ENCODE results near the gene ZNF697. TPM values are rescaled to one million over a fixed set of nuclear protein-coding genes. Genes with fewer than 3 reads are reported as not detected.

Gene ZNF697
- total and polyA plus RNA-seq, 2 donors (not counting 1 experiment from before 2014, with no cell fraction given) = not detected

DNA sequence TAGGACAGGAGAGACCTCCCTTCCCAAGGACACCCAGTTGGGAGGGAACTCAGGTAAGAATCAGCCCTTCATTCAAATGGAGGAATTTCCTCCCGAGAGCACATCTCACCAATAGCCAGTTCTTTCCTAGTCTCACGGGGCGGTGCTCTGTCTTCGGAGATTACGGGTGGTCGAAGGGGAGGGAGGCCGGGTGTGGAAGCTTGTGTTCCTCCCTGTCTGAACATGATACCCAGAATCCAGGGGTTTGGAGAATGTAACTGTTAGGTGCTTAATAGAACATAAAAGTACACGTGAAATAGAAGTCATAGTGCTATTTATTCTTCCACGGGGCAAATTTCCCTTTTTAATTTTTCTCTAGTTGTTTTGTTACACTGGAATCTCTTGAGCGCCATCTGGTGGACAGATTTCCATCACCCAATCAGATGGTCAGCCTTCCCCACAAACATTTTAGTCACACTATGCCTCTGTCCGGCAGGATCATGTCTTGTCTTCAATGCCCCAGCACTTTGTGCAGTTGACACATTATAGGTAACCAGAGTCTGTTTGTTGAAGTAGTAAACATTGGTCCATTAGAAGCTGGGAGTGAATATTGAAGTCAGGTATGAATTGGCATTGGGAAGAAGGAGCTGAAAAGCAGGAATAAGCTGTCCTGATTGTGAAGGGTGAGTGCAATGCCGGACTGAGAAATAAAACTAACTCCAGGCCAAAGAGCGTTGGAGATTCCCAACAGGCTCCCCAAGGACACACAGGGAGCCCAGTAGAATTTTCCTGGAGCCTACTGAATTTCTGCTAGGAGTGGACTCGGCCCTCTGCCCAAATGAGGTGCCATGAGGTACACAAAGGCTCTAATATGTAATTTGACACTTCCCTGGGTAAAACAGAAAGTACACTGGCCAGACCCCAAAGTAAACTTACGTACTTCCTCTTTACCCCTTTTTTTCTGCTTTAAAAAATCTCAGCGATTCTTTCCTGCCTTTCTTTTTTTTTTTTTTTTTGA lies 27.6 kb upstream of the ZNF697 start:
- Mint-ChIP-seq H3K4me3 (peak overlapping the region; percentile 73), H3K4me1 (peaks cover 8% of the 10 kb centered on the region), H3K27ac (no peak overlapping the region), H3K9me3 (ENCODE audit: insufficient read depth) (no peaks in the 10 kb centered on the region), H3K27me3 (peaks cover 32% of the 10 kb centered on the region)
- peak overlapping the region in 2 of 5 experiments; percentile 17 to 49 for H3K4me3 ChIP-seq (ENCODE audit: control extremely low read depth in 1 of 5, extremely low read depth in 1 of 5, insufficient read depth in 1 of 5, low read depth in 2 of 5, low read length in 4 of 5)
- peaks cover 0 to 12% (median 6%) of the 10 kb centered on the region in 4 experiments for H3K27me3 ChIP-seq (replicated peaks in 1 of 4; ENCODE audit: control extremely low read depth in 1 of 4, control insufficient read depth in 3 of 4, insufficient read depth in 4 of 4, low read length in 3 of 4)
- H3K9me3 ChIP-seq (ENCODE audit: control extremely low read depth in 1 of 3, control insufficient read depth in 2 of 3, insufficient read depth in 1 of 3, low read length in 2 of 3) = no peaks in the 10 kb centered on the region
- intact Hi-C loops (cut with micrococcal nuclease) = loop anchor here (1.0 to 10.0 kb wide), 3 partner anchors 69 to 1521 kb away; no protein-coding TSS in a partner anchor
- peak overlapping the region; percentile 50 for H2AFZ ChIP-seq (ENCODE audit: insufficient read depth, low read depth, low read length, poor library complexity, severe bottlenecking)
- H3K4me1 ChIP-seq (ENCODE audit: control insufficient read depth in 2 of 2, insufficient read depth in 2 of 2, low read length in 2 of 2) = peaks cover 6 to 11% of the 10 kb centered on the region in 2 donors
- H3K27ac ChIP-seq (ENCODE audit: low read length in 2 of 2) = no peak overlapping the region
- DNase-seq (peak; percentile 73), ATAC-seq (ENCODE audit: low read depth) (no peak)
- no peaks in the 10 kb centered on the region for H3K36me3 ChIP-seq (replicated peaks in 1 of 2; ENCODE audit: control extremely low read depth in 1 of 2, control insufficient read depth in 1 of 2, extremely low read depth in 1 of 2, insufficient read depth in 2 of 2, low read length in 1 of 2)
- peak overlapping the region; percentile 58 for H3K9ac ChIP-seq (ENCODE audit: low read length)
- WGBS (ENCODE audit: insufficient coverage) = 85% methylated on average over 3 of the region's 16 CpGs
- CTCF ChIA-PET = interaction anchor here (0.6 to 4.5 kb wide), 22 partner anchors 8 to 535 kb away, joined by 3 to 25 read pairs (median 4); no protein-coding TSS in a partner anchor
- H3K4me2 ChIP-seq (replicated peaks; ENCODE audit: low read depth, low read length, poor library complexity, severe bottlenecking) = peak overlapping the region; percentile 65
- no peaks in the 10 kb centered on the region for H3K79me2 ChIP-seq (ENCODE audit: control insufficient read depth, insufficient read depth, low read length)
- H4K20me1 ChIP-seq (ENCODE audit: control insufficient read depth, insufficient read depth, low read length, poor library complexity, severe bottlenecking) = no peaks in the 10 kb centered on the region
- TF ChIP-seq, protein P1, sequence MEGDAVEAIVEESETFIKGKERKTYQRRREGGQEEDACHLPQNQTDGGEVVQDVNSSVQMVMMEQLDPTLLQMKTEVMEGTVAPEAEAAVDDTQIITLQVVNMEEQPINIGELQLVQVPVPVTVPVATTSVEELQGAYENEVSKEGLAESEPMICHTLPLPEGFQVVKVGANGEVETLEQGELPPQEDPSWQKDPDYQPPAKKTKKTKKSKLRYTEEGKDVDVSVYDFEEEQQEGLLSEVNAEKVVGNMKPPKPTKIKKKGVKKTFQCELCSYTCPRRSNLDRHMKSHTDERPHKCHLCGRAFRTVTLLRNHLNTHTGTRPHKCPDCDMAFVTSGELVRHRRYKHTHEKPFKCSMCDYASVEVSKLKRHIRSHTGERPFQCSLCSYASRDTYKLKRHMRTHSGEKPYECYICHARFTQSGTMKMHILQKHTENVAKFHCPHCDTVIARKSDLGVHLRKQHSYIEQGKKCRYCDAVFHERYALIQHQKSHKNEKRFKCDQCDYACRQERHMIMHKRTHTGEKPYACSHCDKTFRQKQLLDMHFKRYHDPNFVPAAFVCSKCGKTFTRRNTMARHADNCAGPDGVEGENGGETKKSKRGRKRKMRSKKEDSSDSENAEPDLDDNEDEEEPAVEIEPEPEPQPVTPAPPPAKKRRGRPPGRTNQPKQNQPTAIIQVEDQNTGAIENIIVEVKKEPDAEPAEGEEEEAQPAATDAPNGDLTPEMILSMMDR (IDR thresholded peaks at IDR 0.05) = peak; percentile 81
- no peak for TF ChIP-seq EZH2 (IDR thresholded peaks at IDR 0.05; ENCODE audit: borderline replicate concordance, insufficient read depth, low read depth, low read length, poor library complexity, severe bottlenecking)
- POLR2A ChIA-PET = no interaction called here

Data from B cell (primary cell).